GM21786 (cell line): ENCODE measurements around the gene TMEM87B.
"Not testable (repeated sequence)": the region's sequence is repeated elsewhere in the genome, so short reads cannot be mapped to it uniquely, and the experiment has no call there.

ENCODE experiments used
- ATAC-seq: cut with Tn5 transposase; IDR thresholded peaks from one replicate; pipeline ENCODE4 v1.9.1; 2021; ENCODE audit not compliant: unreplicated experiment

Gene TMEM87B

DNA sequence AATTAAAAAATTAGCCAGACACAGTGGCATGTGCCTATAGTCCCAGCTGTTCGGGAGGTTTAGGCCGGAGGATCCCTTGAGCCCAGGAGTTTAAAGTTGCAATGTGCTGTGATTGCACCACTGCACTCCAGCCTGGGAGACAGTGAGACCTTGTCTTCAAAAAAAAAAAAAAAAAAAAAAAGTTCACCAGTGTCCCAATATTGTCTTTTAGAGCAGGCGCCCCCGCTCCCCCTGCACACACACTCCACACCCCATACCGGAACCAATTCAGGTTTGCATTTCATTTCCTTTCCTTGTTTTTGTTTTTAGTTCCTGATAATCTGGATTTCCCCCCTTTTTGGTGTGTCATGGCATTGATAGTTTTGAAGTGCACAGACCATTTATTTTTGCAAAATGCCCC is 10.4 kb downstream of the TMEM87B start:
- ATAC-seq, result no peak

- no peak for ATAC-seq
Observed at GRCh38 chr2:112065966-112066365, 10.9 kb downstream of the TMEM87B start.

DNA sequence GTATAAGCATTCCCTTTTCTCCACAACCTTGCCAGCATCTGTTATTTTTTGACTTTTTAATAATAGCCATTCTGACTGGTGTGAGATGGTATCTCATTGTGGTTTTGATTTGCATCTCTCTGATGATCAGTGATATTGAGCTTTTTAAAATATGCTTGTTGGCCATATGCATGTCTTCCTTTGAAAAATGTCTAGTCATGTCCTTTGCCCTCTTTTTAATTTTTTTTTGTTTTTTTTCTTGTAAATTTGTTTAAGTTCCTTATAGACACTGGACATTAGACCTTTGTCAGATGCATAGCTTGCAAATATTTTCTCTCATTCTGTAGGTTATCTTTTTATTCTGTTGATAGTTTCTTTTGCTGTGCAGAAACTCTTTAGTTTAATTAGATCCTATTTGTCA is 14.7 kb downstream of the TMEM87B start:
- ATAC-seq, result not testable (repeated sequence)

DNA sequence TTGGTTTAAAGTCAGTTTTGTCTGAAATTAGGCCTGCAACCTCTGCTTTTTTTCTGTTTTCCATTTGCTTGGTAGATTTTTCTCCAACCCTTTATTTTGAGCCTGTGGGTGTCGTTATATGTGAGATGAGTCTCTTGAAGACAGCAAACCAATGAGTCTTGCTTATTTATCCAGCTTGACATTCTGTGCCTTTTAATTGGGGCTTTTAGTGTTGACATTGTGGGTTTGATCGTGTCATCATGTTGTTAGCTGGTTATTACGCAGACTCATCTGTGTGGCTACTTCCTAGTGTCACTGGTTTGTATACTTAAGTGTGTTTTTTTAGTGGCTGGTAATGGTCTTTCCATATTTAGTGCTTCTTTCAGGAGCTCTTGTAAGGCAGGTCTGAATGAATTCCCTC is 18.8 kb downstream of the TMEM87B start:
- no peak for ATAC-seq

DNA sequence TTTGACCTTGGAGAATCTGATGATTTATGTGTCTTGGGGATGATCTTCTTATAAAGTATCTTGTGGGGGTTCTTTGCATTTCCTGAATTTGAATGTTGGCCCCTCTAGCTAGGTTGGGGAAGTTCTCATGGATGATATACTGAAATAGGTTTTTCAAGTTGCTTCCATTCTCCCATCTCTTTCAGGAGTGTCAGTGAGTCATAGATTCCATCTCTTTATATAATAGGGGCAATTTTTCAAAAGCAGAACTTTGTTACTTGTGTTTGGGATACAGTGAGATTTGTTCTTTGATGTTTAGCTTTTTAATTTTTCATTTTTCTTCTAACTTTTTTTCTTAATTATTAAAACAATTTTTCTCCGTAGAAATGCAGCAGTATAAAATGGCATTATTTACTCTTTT is 19.4 kb downstream of the TMEM87B start:
- ATAC-seq, result no peak

- ATAC-seq, result no peak
Observed at GRCh38 chr2:112075490-112076260, 20.6 kb downstream of the TMEM87B start.

DNA sequence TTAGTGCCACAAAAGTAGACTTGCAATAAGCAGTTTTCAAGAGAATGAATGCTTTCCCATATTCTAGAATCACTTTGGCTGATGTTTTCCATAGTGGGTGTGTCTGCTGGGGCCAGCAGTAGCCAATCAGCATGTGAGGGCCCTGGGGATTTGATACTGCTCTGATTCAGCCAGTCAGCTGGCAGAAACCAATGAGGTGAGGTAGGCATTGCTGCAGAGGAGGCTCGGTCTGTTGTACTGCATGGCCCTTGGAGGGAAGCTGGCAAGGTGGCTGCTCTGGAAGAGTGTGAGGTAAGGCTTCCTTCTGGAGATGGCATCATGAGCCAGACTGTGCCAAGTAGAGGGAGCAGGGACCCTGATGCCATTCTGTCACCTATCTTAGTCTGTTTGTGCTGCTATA is 22.7 kb downstream of the TMEM87B start:
- no peak for ATAC-seq

DNA sequence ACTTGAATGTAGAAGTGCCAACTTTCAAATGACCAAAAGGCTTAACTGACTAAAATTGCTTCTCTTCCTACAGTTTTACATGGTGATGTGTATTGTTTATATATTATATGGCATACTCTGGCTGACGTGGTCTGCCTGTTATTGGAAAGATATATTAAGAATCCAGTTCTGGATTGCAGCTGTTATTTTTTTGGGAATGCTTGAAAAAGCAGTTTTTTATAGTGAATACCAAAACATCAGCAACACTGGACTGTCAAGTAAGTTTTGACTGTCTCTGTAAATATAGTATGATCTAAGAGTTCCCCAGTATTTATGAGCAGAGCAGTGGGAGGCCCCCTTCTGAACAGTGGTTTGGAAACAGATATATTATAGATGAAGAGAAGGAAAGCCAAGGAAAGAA is 26.2 kb downstream of the TMEM87B start:
- no peak for ATAC-seq

- ATAC-seq, result no peak
Observed at GRCh38 chr2:112084689-112085374, 29.8 kb downstream of the TMEM87B start.

DNA sequence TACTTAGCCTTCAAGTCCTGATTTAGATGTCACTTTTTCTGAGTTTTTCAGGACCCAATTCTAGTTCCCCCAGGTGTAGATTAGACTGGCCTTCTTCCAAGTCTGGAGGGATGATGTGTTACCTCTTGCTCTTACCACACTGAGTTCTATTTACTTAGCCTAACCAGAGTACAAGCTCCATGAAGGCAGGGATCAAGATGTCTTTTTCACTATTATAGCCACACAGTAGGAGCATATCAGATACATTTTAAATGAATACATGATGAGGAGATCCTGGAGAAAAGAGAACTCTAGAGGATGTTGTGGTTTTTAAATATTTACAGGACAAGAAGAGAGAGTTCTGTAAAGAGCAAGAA is 30.3 kb downstream of the TMEM87B start:
- no peak for ATAC-seq

DNA sequence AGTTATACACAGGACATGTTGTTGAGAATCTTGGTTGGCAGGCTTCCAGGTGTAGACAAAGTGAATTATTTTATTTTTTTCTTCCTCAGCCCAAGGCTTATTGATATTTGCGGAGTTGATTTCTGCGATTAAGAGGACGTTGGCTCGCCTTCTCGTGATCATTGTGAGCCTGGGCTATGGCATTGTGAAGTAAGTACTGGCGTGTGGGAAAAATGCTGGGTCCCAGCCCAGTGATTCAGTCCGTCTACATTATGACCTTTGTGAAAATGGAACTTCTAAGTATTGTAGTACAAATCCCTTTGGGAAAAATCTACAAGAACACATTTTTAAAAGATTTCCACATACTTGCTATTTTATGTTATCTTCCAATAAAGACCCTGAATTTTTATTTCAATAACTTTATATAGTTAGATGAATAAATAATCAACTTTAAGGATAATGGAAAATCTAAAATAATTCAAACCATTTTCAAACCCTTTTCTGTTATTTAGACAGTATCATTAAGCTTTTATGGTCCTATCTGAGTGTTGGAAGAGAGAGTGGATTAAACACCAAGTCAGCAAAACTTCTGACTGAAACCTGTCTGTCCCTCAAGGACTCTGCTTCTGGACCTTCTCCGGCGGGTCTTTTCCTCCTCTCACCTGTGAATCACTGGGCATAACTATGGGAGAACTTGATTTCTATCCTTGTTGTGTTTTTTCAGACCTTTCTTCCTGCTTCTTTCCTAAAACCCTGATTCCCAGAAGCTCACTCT is 31.0 kb downstream of the TMEM87B start:
- no peak for ATAC-seq

DNA sequence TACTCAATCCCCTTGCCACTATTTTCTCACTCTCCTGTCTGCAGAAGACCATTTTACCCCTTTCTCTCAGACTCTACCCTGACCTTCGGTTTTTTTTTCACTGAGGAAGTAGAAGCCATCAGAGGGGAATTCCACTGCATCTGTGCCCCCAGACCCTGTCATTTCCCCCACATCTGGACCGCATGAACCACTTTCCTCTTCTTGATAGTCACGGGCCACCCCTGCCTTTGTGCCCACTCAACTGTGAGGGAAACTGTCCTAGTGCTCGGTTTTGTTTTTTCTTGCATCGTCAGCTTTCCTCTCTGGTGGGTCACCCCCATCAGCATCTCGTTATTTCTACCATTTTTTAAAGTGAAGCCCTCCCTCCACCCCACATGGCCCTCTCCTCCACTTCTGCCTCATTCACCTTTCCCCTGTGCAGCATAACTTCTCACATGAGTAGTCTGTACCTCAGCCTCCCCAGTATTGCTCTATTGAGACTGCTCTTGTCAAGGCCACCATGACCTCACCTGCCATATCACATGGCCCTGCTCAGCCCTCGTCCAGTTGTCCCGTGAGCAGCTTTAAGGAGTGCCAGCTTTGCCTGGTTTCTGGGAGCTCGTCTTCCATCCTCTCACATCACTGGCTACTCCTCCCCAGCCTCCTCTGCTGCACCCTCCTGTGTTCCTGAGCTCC is 32.4 kb downstream of the TMEM87B start:
- ATAC-seq, result peak; percentile 58

DNA sequence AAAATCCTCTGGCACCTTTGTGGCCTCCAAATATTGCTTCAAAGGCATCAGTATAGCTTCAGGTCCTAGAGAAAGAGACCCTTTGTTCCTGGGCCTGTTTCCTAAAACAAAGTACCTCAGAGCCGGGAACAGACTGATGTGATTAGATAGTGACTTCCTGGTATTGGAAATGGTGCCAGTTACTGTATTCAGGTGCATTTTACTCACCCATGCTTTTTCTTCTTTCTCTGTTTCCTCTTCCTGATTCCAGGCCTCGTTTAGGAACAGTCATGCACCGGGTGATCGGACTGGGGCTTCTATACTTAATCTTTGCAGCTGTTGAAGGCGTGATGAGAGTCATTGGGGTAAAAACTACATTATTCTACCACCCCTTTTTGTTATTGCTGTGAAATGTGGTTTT is 34.3 kb downstream of the TMEM87B start:
- no peak for ATAC-seq

DNA sequence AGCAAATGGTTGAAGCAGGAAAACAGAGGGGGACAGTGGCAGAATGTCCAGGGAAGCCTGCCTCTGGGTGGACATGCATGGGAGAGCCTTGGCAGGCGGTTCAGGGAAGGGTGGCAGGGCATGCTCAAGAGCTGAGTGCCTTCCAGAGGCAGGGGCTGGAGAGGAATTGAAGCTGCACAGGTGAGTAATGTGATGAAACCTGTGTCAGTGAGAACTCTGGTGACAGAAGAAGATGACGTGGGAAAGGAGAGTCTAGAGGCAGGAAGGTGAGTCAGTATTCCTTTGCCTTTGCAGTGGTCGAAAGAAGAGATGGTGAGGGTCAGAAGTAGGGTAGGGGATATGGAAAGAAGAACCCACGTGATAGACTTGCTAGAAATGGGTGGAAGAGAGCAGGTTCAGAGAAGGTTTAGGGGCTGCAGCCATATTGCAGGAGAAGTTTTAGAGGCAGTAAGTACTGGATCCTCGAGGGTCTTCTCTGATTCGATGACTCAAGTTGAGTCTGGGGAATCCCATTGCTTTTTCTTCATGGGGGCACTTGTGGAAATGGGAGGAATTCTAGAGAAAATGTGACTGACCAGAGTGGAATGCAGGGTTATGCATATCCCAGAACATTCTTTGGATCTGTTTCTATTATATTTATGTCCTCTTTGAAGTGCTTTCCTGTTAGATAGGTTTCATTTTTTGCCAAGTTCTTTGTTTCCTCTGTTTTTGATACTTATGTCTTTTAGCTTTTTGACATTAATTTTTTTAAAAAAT is 37.4 kb downstream of the TMEM87B start:
- no peak for ATAC-seq

DNA sequence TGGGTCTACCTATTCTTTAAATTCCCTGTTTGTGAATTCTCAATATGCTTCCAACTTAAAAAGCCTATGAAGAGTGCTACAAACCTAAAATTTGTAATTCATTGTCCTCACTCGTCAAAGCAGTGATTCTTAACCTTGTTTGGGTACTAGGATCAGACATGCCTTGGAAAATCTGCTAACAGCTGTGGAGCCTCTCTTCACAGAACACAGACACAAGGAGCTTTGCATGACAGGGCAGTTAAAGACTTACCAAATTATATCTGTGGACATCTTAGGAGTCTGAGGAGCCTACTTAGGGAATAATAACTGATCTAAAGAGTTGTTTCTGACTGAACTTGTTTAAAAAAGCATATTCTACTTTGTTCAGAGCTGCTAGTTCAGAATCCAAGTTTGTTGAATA is 38.1 kb downstream of the TMEM87B start:
- no peak for ATAC-seq

DNA sequence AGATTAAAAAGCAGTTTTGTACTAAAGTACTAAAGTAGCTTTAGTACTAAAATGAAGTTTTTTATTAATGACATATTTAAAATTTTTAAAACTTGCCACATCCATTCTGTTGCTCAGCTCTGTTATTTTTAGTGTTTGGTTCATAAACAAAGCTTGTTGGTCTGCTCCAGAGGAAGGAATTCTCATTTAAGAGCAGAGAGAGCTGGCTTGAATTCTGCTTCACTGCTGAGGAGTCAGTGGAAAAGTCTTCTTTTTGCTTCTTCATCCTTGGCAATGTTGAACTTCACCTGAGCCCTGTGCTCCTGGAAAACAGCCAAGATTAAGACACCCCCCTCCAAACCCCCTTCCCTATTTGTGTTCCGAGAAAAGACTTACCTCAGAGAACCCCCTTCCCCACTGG is 40.6 kb downstream of the TMEM87B start:
- no peak for ATAC-seq

DNA sequence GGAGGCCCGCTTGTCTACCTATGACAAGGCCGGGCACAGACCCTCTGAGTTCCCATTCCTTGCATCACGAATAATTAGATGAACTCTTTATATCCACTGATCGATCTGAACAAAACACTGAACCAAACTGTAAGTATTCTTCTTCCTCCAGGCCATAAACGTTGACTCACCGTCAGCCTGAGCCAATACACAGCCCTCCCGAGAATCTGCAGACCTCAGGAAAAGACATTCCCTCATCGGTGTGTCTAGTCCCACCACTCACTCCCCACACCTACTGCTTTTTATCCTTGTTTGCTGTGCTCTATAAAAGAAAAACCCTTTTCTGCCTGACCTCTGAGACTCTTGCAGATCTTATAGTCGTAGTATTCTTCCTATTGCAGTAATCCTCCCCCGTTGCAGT is 41.0 kb downstream of the TMEM87B start:
- no peak for ATAC-seq

DNA sequence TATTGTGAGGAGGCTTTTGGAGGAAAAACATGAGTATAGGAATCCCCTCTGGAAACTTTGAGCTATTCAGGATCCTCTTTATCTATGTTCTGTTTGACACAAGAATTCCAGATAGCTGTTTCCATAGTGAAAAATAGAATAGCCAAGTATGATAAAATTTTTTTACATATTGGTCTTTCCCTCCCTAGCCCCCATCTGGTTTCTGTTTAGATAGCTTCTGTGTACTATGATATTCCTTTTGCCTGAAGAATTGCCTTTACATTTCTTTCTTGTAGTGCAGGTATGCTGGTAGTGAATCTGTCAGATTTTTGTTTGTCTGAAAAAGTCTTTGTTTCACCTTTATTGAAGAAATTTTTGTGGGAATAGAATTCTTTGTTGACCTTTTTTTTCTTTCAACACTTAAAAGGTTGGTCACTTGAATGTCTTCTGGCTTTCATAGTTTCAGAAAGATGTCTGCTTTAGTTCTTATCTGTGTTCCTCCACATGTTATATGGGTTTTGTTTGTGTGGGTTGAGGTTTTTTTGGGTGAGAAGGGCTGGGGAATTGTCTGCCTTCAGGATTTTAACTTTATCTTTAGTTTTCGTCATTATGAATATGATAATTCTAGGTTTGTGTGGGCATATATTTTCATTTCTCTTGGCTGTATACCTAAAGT is 53.2 kb downstream of the TMEM87B start:
- ATAC-seq, result no peak

DNA sequence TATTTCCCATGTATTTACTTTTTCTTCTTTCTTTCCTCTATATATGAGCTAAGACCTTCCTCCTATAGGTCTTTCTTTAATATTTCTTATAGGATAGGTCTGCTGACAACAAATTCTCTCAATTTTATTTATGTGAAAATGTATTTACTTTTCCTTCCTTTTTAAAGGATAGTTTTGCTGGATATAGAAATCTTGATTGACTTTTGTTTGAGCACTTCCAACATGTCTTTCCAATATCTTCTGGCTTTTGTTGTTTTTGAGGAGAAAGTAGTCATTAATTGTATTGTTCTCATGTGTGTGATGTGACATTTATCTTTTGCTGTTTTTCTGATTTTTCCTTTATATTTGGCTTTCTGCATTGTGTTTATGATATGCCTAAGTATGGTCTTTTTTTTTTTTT is 54.2 kb downstream of the TMEM87B start:
- ATAC-seq, result no peak

GRCh38 chr2:112110966-112111365 is 55.9 kb downstream of the TMEM87B start:
- no peak for ATAC-seq
